ENCODE data around the gene RALGAPA1.

DNA sequence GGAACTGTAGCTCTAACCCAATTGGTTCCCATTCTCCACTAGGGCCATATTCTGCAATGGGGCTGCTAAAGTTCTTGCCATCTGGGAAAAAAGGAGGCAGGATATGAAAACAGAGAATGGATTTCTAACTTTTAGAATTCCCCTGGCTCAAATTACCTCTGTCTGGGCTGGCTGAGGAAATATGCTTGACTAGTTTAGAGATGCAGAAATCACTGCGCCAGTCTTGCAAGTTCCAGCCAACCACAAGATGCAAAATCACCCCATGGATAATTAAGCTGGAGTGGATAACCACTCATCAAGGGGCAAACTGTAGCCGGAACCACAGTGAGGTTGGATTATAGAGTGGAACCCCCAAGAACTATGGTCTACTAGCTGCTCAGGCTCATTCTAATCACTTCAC lies 126.3 kb downstream of the RALGAPA1 start:
- TF ChIP-seq, protein P1, sequence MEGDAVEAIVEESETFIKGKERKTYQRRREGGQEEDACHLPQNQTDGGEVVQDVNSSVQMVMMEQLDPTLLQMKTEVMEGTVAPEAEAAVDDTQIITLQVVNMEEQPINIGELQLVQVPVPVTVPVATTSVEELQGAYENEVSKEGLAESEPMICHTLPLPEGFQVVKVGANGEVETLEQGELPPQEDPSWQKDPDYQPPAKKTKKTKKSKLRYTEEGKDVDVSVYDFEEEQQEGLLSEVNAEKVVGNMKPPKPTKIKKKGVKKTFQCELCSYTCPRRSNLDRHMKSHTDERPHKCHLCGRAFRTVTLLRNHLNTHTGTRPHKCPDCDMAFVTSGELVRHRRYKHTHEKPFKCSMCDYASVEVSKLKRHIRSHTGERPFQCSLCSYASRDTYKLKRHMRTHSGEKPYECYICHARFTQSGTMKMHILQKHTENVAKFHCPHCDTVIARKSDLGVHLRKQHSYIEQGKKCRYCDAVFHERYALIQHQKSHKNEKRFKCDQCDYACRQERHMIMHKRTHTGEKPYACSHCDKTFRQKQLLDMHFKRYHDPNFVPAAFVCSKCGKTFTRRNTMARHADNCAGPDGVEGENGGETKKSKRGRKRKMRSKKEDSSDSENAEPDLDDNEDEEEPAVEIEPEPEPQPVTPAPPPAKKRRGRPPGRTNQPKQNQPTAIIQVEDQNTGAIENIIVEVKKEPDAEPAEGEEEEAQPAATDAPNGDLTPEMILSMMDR (IDR thresholded peaks at IDR 0.05; ENCODE audit: poor library complexity) = no peak
- TF ChIP-seq EZH2 (IDR thresholded peaks at IDR 0.05; ENCODE audit: borderline replicate concordance) (no peak), EZH2phosphoT487 (IDR thresholded peaks at IDR 0.05; ENCODE audit: low read depth, severe bottlenecking, unreplicated experiment) (no peak)

Data from hepatocyte (in vitro differentiated cells).